NCI-H1417 (cell line): ENCODE results near the gene LEUTX.

Experiments used
- DNase-seq, 3 experiments: peaks; one replicate each; lab custom pipeline; 2025; lab: John Stamatoyannopoulos, UW

The LEUTX gene

DNA sequence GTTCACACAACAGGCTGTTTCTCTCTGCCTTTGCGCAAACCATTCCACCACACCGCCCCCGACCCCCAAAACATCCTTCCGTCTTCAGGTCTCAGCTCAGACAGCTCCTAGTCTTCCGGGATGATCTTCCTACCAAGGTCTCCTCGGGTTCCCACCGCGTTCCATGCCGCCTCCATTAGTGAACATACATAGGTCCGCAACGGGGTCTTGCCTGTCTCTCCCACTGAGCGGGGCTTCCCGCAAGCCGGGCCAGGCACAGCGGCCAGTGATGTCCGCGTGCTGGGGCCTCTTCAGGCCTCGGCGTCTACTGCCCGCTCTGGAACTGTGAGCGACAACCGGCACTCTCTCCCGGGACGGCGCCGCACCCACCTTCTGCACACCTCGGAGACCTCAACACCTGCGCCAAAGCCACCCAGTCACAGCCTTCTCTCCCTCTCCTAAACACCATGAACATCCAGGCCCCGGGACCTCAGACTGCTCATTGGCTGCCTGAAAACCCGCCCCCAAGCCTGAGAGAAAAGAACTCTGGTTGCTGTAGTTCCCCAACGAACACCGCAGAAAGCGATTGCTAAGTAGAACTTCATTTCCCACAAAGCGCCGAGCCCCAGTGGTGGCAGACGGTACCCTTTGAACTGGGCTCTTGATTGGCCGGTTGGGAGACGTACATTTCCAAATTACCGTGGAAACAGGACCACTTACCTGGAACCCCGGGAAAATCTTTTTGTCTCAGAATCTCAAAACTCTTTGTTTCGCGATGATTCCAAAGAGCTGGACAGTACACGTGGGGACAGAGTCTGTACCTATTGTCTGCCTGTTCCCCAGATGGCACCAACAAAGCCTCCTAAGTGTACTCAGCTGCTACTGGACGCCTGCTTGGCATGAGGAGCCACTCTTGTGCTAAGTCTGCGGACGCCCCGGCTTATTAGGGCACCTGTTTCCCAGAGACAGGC, 45.8 kb downstream of the LEUTX start:
- DNase-seq = peak; percentile 94 to 97 (median 97)

DNA sequence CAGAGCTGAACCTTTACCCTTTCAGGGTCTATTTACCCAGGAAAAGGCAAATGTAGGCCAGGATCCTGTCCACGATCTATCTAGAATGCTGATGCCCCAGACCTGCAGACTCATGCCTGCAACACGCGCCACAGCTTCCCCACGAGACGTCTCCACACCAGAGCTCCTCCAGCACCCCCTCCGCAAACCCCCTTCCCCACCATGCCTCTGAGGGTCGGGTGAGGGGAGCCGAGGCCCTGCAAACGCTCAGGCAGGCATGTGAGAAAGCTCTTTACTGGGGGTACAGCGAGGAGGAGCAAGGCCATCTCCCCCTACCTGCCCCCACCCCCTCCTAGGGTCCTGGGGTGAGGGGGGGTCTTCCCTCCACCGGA, 46.4 kb downstream of the LEUTX start:
- no peak for DNase-seq

GRCh38 chr19:39825531-39826076, 47.0 kb downstream of the LEUTX start:
- no peak for DNase-seq

GRCh38 chr19:39826311-39826945, 47.8 kb downstream of the LEUTX start:
- DNase-seq = no peak

DNA sequence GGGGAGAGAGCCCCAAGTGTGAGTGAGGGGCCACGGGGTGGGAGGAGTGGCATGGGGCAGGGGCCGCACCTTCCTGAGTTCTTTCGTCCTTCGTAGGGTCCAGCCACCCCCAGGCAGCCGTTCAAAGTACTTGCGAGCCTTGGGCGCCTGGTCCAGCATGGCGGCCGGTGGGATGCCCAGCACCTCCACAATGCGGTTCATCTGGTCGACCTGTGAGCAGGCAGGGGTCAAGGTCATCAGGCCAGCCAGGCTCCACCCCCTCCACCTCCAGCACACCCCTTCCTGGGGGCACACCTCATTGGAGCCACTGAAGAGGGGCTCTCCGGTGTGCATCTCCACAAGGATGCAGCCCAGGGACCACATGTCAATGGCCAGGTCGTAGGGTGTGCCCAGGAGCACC, 48.6 kb downstream of the LEUTX start:
- no peak for DNase-seq

GRCh38 chr19:39828015-39828653, 49.5 kb downstream of the LEUTX start:
- DNase-seq = peak in 1 of 3 experiments; percentile 58

- no peak for DNase-seq
Observed at GRCh38 chr19:39828654-39829032, 50.0 kb downstream of the LEUTX start.

- DNase-seq = no peak
Observed at GRCh38 chr19:39829702-39830275, 51.1 kb downstream of the LEUTX start.

DNA sequence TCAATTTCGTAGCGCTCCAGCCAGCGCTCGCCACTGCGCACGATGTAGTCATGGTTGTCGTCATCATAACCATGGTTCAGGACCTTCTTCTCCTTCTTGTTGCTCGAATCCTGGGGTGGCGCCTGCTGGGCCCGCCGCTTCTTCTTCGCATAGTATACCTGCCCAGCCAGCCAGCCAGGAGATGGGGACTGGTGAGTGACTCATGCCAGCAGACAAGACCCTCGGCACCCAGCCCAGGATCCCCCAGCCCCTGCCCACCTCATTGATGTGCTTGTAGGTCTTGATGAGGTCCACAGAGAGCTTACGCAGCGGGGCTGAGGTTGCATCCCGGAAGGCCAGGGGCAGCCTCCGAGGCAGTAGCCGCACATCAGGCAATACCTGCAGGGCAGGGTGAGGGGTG, 51.8 kb downstream of the LEUTX start:
- DNase-seq = no peak

GRCh38 chr19:39830847-39831246, 52.2 kb downstream of the LEUTX start:
- DNase-seq = no peak

DNA sequence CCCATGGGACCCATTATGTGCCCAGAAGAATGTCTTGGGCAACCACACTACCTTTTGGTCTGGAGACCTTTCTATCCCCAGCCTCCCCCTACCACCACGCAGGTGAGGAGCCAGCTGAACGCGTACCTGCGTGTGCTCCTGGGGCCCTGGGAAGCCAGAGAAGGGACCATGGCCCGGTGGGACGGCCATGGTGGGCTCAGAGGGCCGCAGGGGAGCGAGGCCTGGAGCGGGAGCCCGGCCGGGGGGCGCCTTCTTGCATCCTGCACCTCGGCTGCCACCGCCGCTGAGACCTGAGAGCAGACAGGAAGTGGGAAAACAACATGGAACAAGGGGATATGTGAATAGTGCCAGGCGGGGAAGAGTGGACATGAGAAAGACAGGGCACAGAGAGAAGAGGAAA, 53.0 kb downstream of the LEUTX start:
- no peak for DNase-seq

GRCh38 chr19:39832341-39833083, 53.9 kb downstream of the LEUTX start:
- no peak for DNase-seq

GRCh38 chr19:39833160-39833463, 54.5 kb downstream of the LEUTX start:
- DNase-seq = no peak

DNA sequence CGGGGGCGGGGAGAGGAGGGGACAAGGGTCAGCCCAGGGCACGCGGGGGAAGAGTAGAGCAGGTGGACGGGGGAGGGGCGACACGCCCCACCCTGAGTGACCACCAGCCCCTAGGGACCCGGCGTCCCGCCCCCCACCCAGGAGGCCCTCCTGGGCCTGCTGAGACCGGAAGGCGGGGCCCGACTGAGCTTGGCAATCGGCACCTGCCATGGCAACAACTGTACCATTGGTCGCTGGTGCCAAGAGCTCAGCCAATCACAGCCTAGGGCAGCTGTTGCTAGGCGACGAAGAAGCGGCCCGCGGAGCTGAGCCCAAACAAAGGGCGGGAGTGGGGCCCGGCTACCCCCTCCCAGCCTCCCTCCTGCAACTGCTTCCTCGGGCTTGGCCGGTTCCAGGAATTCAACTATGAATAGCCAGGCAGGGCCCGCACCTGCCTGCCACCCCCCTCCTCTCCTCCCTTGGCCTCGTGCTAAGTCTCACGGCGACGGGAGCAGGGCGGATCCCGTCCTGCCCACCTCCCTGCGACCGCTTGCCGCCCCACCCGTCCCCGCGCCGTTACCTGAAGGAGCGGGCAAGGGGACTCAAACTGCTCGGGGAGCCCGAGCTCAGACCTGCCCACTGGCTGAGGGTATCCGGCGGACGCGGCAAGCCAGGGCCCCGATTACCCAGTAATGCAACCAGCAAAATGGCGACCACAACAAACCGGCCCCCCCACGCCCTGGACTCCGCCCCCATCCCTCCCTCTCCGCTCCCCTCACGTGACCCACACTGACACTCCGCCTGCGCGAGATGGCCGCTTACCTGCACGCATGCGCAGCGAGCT, 55.0 kb downstream of the LEUTX start, which contains the start of gene DYRK1B:
Gene DYRK1B (minus strand): TSS at position 699 of the 823 bp plus-strand sequence. CDS start 2,295 bp downstream, outside the sequence.
- DNase-seq = peak; percentile 92 to 98 (median 98)

- DNase-seq = no peak
Observed at GRCh38 chr19:39834287-39834841, 55.7 kb downstream of the LEUTX start.
